ENCODE data around the gene CD209. TPM values are rescaled to one million over a fixed set of nuclear protein-coding genes. Genes with fewer than 3 reads are reported as not detected.

Gene CD209
- total RNA-seq, 1 donor from 2014 or later: not detected

- peaks cover 11% of the 10 kb centered on the region for H3K27me3 Mint-ChIP-seq
- intact Hi-C loops (cut with micrococcal nuclease): loop anchor here (10.0 kb wide), 1 partner anchor 55 kb away; no protein-coding TSS in a partner anchor
- H3K4me3 Mint-ChIP-seq: no peak overlapping the region
- no peaks in the 10 kb centered on the region for H3K36me3 Mint-ChIP-seq (ENCODE audit: low read depth)
- H3K9me3 Mint-ChIP-seq: no peaks in the 10 kb centered on the region
- H3K27ac Mint-ChIP-seq: no peak overlapping the region
- DNase-seq: no peak
- H3K4me1 Mint-ChIP-seq: no peaks in the 10 kb centered on the region
Observed at GRCh38 chr19:7739801-7740681, 7.3 kb downstream of the CD209 start.

- H3K4me3 Mint-ChIP-seq: no peak overlapping the region
Observed at GRCh38 chr19:7739211-7739755, 8.1 kb downstream of the CD209 start.

GRCh38 chr19:7738023-7738422, 9.3 kb downstream of the CD209 start:
- Mint-ChIP-seq H3K27me3 (peaks cover 17% of the 10 kb centered on the region), H3K27ac (no peak overlapping the region), H3K4me1 (no peaks in the 10 kb centered on the region), H3K9me3 (no peaks in the 10 kb centered on the region), H3K4me3 (no peak overlapping the region), H3K36me3 (ENCODE audit: low read depth) (no peaks in the 10 kb centered on the region)
- intact Hi-C loops (cut with micrococcal nuclease): loop anchor here (10.0 kb wide), 1 partner anchor 57 kb away; no protein-coding TSS in a partner anchor
- DNase-seq: no peak

More at GRCh38 chr19:7739211-7739755, 8.1 kb downstream of the CD209 start:
- Mint-ChIP-seq H3K36me3 (ENCODE audit: low read depth) (no peaks in the 10 kb centered on the region), H3K4me1 (no peaks in the 10 kb centered on the region), H3K27me3 (peaks cover 15% of the 10 kb centered on the region), H3K27ac (no peak overlapping the region), H3K9me3 (no peaks in the 10 kb centered on the region)
- intact Hi-C loops (cut with micrococcal nuclease): loop anchor here (10.0 kb wide), 1 partner anchor 56 kb away; no protein-coding TSS in a partner anchor
- no peak for DNase-seq

- no peak overlapping the region for H3K27ac Mint-ChIP-seq
- DNase-seq: no peak
- no peaks in the 10 kb centered on the region for H3K4me1 Mint-ChIP-seq
- intact Hi-C loops (cut with micrococcal nuclease): loop anchor here (10.0 kb wide), 1 partner anchor 58 kb away; no protein-coding TSS in a partner anchor
- peaks cover 24% of the 10 kb centered on the region for H3K27me3 Mint-ChIP-seq
- no peaks in the 10 kb centered on the region for H3K36me3 Mint-ChIP-seq (ENCODE audit: low read depth)
- H3K4me3 Mint-ChIP-seq: no peak overlapping the region
- no peaks in the 10 kb centered on the region for H3K9me3 Mint-ChIP-seq
Observed at GRCh38 chr19:7737215-7737614, 10.1 kb downstream of the CD209 start.

- intact Hi-C loops (cut with micrococcal nuclease): loop anchor here (10.0 kb wide), 1 partner anchor 59 kb away; no protein-coding TSS in a partner anchor
- H3K4me3 Mint-ChIP-seq: no peak overlapping the region
- H3K27me3 Mint-ChIP-seq: peaks cover 33% of the 10 kb centered on the region
- no peak for DNase-seq
- H3K36me3 Mint-ChIP-seq (ENCODE audit: low read depth): no peaks in the 10 kb centered on the region
- no peaks in the 10 kb centered on the region for H3K9me3 Mint-ChIP-seq
- H3K4me1 Mint-ChIP-seq: no peaks in the 10 kb centered on the region
- no peak overlapping the region for H3K27ac Mint-ChIP-seq
Observed at GRCh38 chr19:7736148-7736547, 11.2 kb downstream of the CD209 start.

- no peak overlapping the region for H3K4me3 Mint-ChIP-seq
- no peaks in the 10 kb centered on the region for H3K36me3 Mint-ChIP-seq (ENCODE audit: low read depth)
- H3K4me1 Mint-ChIP-seq: no peaks in the 10 kb centered on the region
- H3K9me3 Mint-ChIP-seq: no peaks in the 10 kb centered on the region
- no peak for DNase-seq
- intact Hi-C loops (cut with micrococcal nuclease): loop anchor here (10.0 kb wide), 1 partner anchor 60 kb away; no protein-coding TSS in a partner anchor
- H3K27me3 Mint-ChIP-seq: peaks cover 38% of the 10 kb centered on the region
- H3K27ac Mint-ChIP-seq: no peak overlapping the region
Observed at GRCh38 chr19:7734220-7735203, 12.8 kb downstream of the CD209 start.

- H3K4me1 Mint-ChIP-seq: no peaks in the 10 kb centered on the region
- H3K27ac Mint-ChIP-seq: no peak overlapping the region
- H3K27me3 Mint-ChIP-seq: peaks cover 48% of the 10 kb centered on the region
- no peak for DNase-seq
- no peaks in the 10 kb centered on the region for H3K36me3 Mint-ChIP-seq (ENCODE audit: low read depth)
- no peaks in the 10 kb centered on the region for H3K9me3 Mint-ChIP-seq
- no peak overlapping the region for H3K4me3 Mint-ChIP-seq
- intact Hi-C loops (cut with micrococcal nuclease): loop anchor here (10.0 kb wide), 1 partner anchor 61 kb away; no protein-coding TSS in a partner anchor
Observed at GRCh38 chr19:7733376-7733775, 14.0 kb downstream of the CD209 start.

- H3K4me1 Mint-ChIP-seq: no peaks in the 10 kb centered on the region
- intact Hi-C loops (cut with micrococcal nuclease): loop anchor here (10.0 kb wide), 1 partner anchor 63 kb away; no protein-coding TSS in a partner anchor
- H3K4me3 Mint-ChIP-seq: no peak within 1 kb of the TSS
- no peak within 1 kb of the TSS for H3K27ac Mint-ChIP-seq
- no peaks in the 10 kb centered on the region for H3K9me3 Mint-ChIP-seq
- peaks cover 56% of the 10 kb centered on the region for H3K27me3 Mint-ChIP-seq
- no peak for DNase-seq
- H3K36me3 Mint-ChIP-seq (ENCODE audit: low read depth): no peaks in the 10 kb centered on the region
Observed at GRCh38 chr19:7732045-7732444, 15.3 kb downstream of the CD209 start, which contains the start of gene CLEC4G. Gene CLEC4G (minus strand): TSS chr19:7732110. CDS start chr19:7732102, 8 bp downstream.

- Mint-ChIP-seq H3K9me3 (no peaks in the 10 kb centered on the region), H3K4me1 (no peaks in the 10 kb centered on the region), H3K27me3 (peaks cover 56% of the 10 kb centered on the region), H3K4me3 (no peak overlapping the region), H3K36me3 (ENCODE audit: low read depth) (no peaks in the 10 kb centered on the region), H3K27ac (no peak overlapping the region)
- intact Hi-C loops (cut with micrococcal nuclease): loop anchor here (10.0 kb wide), 1 partner anchor 63 kb away; no protein-coding TSS in a partner anchor
- DNase-seq: no peak
Observed at GRCh38 chr19:7731615-7732014, 15.7 kb downstream of the CD209 start.

GRCh38 chr19:7731218-7731595, 16.1 kb downstream of the CD209 start:
- intact Hi-C loops (cut with micrococcal nuclease): loop anchor here (10.0 kb wide), 1 partner anchor 64 kb away; no protein-coding TSS in a partner anchor
- peaks cover 54% of the 10 kb centered on the region for H3K27me3 Mint-ChIP-seq
- no peak overlapping the region for H3K4me3 Mint-ChIP-seq
- no peak for DNase-seq
- H3K9me3 Mint-ChIP-seq: no peaks in the 10 kb centered on the region
- no peaks in the 10 kb centered on the region for H3K4me1 Mint-ChIP-seq
- H3K27ac Mint-ChIP-seq: no peak overlapping the region
- no peaks in the 10 kb centered on the region for H3K36me3 Mint-ChIP-seq (ENCODE audit: low read depth)

- no peak for DNase-seq
- no peak overlapping the region for H3K27ac Mint-ChIP-seq
- intact Hi-C loops (cut with micrococcal nuclease): loop anchor here (10.0 kb wide), 1 partner anchor 64 kb away; no protein-coding TSS in a partner anchor
- no peaks in the 10 kb centered on the region for H3K9me3 Mint-ChIP-seq
- peaks cover 54% of the 10 kb centered on the region for H3K27me3 Mint-ChIP-seq
- no peaks in the 10 kb centered on the region for H3K36me3 Mint-ChIP-seq (ENCODE audit: low read depth)
- H3K4me1 Mint-ChIP-seq: no peaks in the 10 kb centered on the region
- no peak overlapping the region for H3K4me3 Mint-ChIP-seq
Observed at GRCh38 chr19:7730286-7731217, 16.8 kb downstream of the CD209 start.

GRCh38 chr19:7729831-7730285, 17.5 kb downstream of the CD209 start:
- Mint-ChIP-seq H3K36me3 (ENCODE audit: low read depth) (no peaks in the 10 kb centered on the region), H3K4me1 (no peaks in the 10 kb centered on the region), H3K9me3 (no peaks in the 10 kb centered on the region), H3K4me3 (no peak overlapping the region), H3K27me3 (peaks cover 52% of the 10 kb centered on the region), H3K27ac (no peak overlapping the region)
- DNase-seq: no peak
- intact Hi-C loops (cut with micrococcal nuclease): loop anchor here (10.0 kb wide), 1 partner anchor 65 kb away; no protein-coding TSS in a partner anchor
